ENCODE data around the gene CHMP4B.
A peak's percentile ranks its signal among the peaks of the same experiment; 100 is the strongest.

CHMP4B gene

GRCh38 chr20:33810885-33811775 is at the start of gene CHMP4B:
Gene CHMP4B, plus strand, starts transcription at chr20:33811348. Its CDS starts 121 bp downstream, at chr20:33811469.
- peak; percentile 98 for DNase-seq (ENCODE audit: low read depth)

GRCh38 chr20:33761698-33762250 is 49.4 kb upstream of the CHMP4B start:
- no peak for DNase-seq (ENCODE audit: low read depth)

GRCh38 chr20:33765099-33765498 is 46.0 kb upstream of the CHMP4B start:
- no peak for DNase-seq (ENCODE audit: low read depth)

GRCh38 chr20:33765592-33765991 is 45.6 kb upstream of the CHMP4B start:
- no peak for DNase-seq (ENCODE audit: low read depth)

DNA sequence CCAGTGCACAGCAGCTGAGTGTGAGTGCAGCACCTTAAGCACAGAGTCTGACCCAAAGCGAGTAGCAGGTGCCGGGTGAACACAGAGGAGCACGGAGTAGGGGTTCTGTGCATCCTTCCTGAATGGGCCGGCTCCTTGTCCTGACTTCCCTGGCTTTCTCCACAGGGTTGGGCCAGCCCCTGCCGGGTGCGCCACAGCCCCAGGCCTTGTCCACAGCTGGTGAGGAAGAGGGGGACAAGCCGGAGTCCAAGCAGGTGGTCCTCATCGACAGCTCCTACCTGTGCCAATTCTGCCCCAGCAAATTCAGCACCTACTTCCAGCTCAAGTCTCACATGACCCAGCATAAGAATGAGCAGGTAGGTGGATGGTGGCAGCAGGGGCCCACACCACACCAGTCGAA is 44.5 kb upstream of the CHMP4B start:
- DNase-seq (ENCODE audit: low read depth): no peak

DNA sequence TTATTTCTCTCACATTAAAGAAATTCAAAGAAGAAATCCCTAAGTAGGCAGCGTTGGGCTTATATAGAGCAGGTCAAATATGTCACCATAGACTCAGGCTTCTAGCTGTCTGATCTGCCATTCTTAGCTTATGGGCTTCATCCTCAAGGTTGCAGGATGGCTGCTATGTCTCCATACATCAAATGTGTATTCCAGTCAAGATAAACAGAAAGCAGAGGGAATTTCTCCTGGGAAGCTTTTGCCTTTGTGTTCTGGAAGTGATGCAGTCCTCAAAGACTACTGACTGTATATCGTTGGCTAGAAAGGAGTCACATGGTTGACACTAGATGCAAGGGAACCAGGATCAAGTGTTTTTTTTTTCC is 43.4 kb upstream of the CHMP4B start:
- DNase-seq (ENCODE audit: low read depth): no peak

DNA sequence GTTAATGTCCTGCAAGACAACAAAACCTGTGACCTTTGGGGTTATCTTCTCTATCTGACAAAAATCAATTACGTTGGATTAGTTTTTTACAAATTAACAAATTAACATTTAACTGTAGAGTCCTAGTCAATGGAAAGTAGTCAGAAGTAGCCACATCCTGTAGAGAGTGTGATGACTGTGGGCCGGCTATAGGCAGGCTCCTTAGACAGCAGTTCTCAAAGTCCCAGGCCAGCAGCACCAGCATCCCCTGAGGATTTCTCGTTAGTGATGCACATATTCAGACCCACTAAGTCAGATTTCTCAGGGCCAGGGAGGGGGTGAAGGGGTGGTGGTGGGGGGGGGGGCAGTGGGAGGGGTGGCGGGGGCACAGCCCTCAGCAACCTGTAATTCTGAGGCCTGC is 42.1 kb upstream of the CHMP4B start:
- DNase-seq (ENCODE audit: low read depth): no peak

DNA sequence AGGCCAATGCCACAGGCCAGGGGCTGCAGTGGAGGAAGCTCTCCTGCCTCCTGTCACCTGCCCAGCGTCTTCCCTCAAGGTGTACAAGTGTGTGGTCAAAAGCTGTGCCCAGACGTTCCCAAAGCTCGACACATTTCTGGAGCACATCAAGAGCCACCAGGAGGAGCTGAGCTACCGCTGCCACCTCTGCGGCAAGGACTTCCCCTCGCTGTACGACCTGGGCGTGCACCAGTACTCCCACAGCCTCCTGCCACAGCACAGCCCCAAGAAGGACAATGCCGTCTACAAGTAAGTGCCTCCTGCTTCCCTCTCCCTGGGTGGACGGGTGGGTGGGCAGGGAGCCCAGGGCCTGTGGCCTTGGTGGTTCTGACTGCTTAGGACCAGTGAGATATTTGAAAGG is 41.1 kb upstream of the CHMP4B start:
- DNase-seq (ENCODE audit: low read depth): no peak

- DNase-seq (ENCODE audit: low read depth): no peak
Observed at GRCh38 chr20:33771938-33772337, 39.2 kb upstream of the CHMP4B start.

DNA sequence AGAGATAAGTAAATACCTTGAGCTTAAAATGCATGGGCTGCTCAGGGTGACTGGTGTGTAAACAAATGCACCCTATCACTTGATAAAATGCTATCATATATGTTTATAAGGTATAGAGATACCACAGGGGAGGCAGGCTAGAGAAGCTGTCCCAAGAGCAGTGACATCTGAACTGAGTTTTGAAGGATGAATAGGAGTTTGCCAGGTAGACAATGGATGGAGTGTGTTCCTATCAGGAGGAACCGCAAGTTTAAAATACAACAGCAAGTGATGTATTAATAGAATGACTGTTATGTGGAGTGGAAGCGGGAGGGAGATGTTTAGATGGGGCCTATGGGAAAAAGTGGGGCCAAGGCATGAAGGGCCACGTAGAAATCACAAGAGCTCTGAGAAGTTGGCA is 38.7 kb upstream of the CHMP4B start:
- DNase-seq (ENCODE audit: low read depth): no peak

- DNase-seq (ENCODE audit: low read depth): no peak
Observed at GRCh38 chr20:33773412-33774089, 37.6 kb upstream of the CHMP4B start.

- no peak for DNase-seq (ENCODE audit: low read depth)
Observed at GRCh38 chr20:33777816-33778215, 33.3 kb upstream of the CHMP4B start.

DNA sequence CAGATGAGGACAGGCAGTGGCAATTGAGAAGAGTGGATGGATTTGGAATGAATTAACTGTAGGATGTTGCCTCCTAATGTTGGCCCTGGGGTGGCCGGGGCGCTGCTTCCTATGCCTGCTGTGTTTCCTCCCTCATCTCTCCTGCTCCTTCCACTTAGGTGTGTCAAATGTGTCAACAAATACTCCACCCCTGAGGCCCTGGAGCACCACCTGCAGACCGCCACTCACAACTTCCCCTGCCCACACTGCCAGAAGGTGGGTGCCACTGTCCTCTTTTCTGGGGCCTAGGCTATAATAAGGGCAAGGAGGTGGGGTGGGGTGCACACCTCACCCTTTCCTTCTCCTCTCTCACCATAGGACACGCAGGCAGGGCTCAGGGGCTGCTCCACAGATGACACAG is 30.0 kb upstream of the CHMP4B start:
- DNase-seq (ENCODE audit: low read depth): no peak

DNA sequence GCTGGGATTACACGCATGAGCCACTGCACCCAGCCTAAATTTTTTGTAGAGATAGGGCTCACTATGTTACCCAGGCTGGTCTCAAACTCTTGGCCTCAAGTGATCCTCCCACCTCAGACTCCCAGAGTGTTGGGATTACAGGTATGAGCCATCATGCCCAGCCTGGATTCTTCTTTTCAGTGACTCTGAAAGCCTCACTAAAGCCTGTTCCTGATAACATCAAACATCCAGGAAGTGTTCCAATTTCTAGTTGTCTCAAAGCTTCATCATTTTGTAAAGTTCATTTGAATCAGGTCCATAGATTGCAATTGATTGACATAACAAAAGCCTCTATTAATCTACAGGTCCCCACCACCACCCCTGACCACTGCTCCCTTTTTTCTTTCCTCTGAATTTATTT is 29.2 kb upstream of the CHMP4B start:
- no peak for DNase-seq (ENCODE audit: low read depth)

DNA sequence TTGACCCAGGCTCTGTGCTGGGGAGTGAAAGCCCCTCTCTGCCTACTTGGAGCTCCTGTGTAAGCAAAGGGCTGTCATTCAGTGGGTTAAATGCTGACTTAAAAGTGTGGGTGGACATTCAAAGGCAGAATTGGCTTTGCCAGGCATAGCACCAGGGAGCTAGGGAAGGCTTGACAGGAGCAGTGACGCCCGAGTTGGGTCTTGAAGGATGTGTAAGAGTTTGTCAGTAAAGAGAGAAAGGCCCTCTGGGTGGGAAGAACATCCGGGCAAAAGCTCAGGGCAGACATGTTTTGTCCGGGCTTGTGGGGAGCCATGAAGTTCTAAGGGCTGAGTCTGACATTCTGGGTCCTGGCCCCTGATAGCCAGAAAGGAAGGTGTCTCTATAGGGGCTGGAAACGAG is 27.9 kb upstream of the CHMP4B start:
- DNase-seq (ENCODE audit: low read depth): no peak

DNA sequence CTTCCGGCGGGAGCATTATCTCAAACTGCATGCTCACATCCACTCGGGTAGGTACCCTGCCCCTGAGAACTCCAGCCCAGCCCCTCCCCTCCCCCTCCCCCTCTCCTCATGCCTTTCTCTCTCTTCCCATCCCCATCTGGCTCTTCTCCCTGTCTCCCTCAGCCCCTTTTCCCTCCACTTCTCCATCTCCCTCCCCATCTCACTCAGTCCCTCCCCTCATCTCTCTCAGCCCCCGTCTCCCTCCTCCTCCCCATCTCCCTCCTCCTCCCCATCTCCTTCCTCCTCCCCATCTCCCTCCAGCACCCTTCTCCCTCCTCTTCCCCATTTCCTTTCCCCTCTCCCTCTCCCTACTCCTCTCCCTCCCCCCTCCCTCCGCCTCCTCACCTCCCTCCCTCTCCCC is 27.3 kb upstream of the CHMP4B start:
- no peak for DNase-seq (ENCODE audit: low read depth)

- DNase-seq (ENCODE audit: low read depth): no peak
Observed at GRCh38 chr20:33784225-33784624, 26.9 kb upstream of the CHMP4B start.

DNA sequence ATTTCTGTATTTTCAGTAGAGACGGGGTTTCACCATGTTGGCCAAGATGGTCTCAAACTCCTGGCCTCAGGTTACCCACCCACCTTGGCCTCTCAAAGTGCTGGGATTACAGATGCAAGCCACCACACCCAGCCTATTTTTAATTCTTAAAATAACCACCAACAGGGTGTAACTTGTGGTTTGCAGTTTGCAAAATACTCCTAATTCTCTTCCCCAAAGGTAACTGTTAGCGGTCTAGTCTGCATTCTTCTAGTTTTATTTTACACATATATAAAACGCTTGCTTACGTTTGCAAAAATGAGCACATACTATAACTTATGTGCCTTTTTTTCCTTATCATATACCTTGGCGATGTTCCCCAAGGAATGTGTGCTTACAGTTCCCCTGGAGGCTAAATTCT is 25.6 kb upstream of the CHMP4B start:
- no peak for DNase-seq (ENCODE audit: low read depth)

GRCh38 chr20:33787253-33787891 is 23.8 kb upstream of the CHMP4B start:
- DNase-seq (ENCODE audit: low read depth): no peak

GRCh38 chr20:33788351-33789049 is 22.6 kb upstream of the CHMP4B start:
- no peak for DNase-seq (ENCODE audit: low read depth)

- peak; percentile 76 for DNase-seq (ENCODE audit: low read depth)
Observed at GRCh38 chr20:33789109-33789857, 21.9 kb upstream of the CHMP4B start.

GRCh38 chr20:33789858-33790182 is 21.3 kb upstream of the CHMP4B start:
- no peak for DNase-seq (ENCODE audit: low read depth)

All from GM04504 (cell line).